Thymus (tissue), 11 donors: ENCODE measurements around the gene CD300H. TPM values are rescaled to one million over a fixed set of nuclear protein-coding genes. Genes with fewer than 3 reads are reported as not detected.
A peak's percentile ranks its signal among the peaks of the same experiment; 100 is the strongest.

Experiments
- DNase-seq, 9 donors: peaks; one replicate each; pipeline ENCODE4 v3.0.0-alpha.2; 2013; ENCODE audit warnings: low spot score in 9 of 9, low read depth in 6 of 9, missing footprints in 1 of 9
- H3K27ac ChIP-seq, 2 donors: one replicate each; pipeline ENCODE4 v1.5.1; 2013; ENCODE audit warnings: control low read depth in 1 of 2, low read depth in 1 of 2, low read length in 1 of 2, mild to moderate bottlenecking in 1 of 2, moderate library complexity in 1 of 2
- H3K27me3 ChIP-seq, 2 donors: one replicate each; pipeline ENCODE4 v1.5.1; 2013; ENCODE audit warnings: low read length in 1 of 2; ENCODE audit not compliant: control insufficient read depth in 2 of 2, insufficient read depth in 1 of 2
- H3K36me3 ChIP-seq, 2 donors: one replicate each; pipeline ENCODE4 v1.5.1; 2013; ENCODE audit warnings: low read length in 1 of 2, mild to moderate bottlenecking in 1 of 2, moderate library complexity in 1 of 2; ENCODE audit not compliant: control insufficient read depth in 2 of 2, insufficient read depth in 2 of 2
- H3K4me1 ChIP-seq, 2 donors: one replicate each; pipeline ENCODE4 v1.5.1; 2013; ENCODE audit warnings: low read length in 2 of 2; ENCODE audit not compliant: control insufficient read depth in 2 of 2, insufficient read depth in 2 of 2
- H3K4me3 ChIP-seq, 2 donors: one replicate each; pipeline ENCODE4 v1.5.1; 2013; ENCODE audit warnings: low read length in 2 of 2, control low read depth in 1 of 2, mild to moderate bottlenecking in 1 of 2
- H3K9me3 ChIP-seq, 2 donors: one replicate each; pipeline ENCODE4 v1.5.1; 2013; ENCODE audit warnings: low read length in 1 of 2, mild to moderate bottlenecking in 1 of 2; ENCODE audit not compliant: control insufficient read depth in 2 of 2, insufficient read depth in 1 of 2
- WGBS: extraction: QIAGEN DNeasy Blood & Tissue Kit; methylation state at CpG from one replicate; pipeline ENCODE4 v1.1.7; 2013; 5-methylcytosine and 5-hydroxymethylcytosine counted together
- polyA plus RNA-seq: library from polyadenylated mRNA; stranded (reverse); fragments of 200-250 nt; gene quantifications from one replicate; pipeline ENCODE4 v1.2.3, GENCODE V29; 2013
- total RNA-seq: library from RNA; stranded (reverse); fragments of 120-200 nt; gene quantifications from one replicate; pipeline ENCODE4 v1.2.4, GENCODE V29; 2013
- donor health status: healthy.

The CD300H gene
- total and polyA plus RNA-seq, 2 donors = 0.38 to 2.8 TPM

DNA sequence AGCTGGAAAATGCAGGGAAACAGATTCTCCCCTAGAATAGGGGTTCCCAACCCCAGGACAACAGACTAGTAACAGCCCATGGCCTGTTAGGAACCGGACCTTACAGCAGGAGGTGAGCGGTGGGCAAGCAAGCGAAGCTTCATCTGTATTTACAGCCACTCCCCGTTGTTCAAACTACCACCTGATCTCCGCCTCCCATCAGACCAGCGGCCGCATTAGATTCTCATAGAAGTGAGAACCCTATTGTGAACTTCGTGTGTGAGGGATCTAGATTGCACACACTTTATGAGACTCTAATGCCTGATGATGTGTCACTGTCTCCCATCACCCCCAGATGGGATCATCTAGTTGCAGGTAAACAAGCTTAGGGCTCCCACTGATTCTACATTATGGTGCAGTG is 39.6 kb downstream of the CD300H start:
- Histone ChIP-seq H3K36me3 (no peaks in the 10 kb centered on the region), H3K4me1 (no peaks in the 10 kb centered on the region), H3K27ac (no peak overlapping the region), H3K9me3 (peaks cover 1 to 8% of the 10 kb centered on the region in 2 donors), H3K4me3 (no peak overlapping the region), H3K27me3 (no peaks in the 10 kb centered on the region)
- DNase-seq = no peak
- 96% methylated on average over 8 of the region's 8 CpGs for WGBS

DNA sequence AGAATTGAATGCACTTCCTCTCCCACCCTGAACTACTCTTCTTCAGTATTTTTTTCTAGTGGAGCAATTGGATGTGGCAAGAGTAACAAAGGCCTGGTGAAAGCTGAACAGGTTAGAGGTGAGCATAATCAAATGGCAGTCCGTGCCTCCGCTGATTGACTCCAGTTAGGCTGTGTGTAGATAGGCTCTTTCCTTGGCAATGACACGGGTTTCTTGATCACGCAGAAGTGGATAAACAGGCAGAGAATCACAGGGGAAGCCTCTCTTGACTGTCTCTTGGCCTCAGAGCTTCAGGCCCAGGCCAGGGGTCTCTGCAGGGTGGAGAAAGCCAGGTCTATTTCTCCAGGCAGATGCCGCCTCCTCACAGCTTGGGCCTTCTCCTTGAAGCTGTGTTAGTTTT is 40.2 kb downstream of the CD300H start:
- H3K4me3 ChIP-seq = no peak overlapping the region
- H3K27ac ChIP-seq = no peak overlapping the region
- peaks cover 0 to 2% of the 10 kb centered on the region in 2 donors for H3K4me1 ChIP-seq
- no peaks in the 10 kb centered on the region for H3K36me3 ChIP-seq
- peaks cover 1 to 10% of the 10 kb centered on the region in 2 donors for H3K9me3 ChIP-seq
- H3K27me3 ChIP-seq = no peaks in the 10 kb centered on the region
- WGBS = 97% methylated on average over 5 of the region's 5 CpGs
- DNase-seq = no peak

DNA sequence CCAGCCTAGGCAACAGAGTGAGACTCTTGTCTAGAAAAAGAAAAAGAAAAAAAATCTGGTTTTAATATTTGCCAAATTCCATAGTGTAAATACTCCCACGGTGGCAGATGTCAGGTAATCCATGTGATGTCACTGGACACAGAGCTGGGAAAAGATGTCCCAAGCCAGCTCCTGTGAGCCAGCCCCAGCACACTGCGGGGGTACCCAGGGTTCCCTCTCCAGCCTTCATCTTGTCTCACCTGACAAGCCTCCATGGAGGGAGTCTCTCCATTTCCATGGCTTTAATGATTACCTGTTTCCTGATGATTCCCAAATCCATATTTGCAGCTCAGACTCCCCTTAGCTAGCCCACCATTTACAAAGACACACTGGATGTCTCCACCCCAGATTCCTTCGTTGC is 40.6 kb downstream of the CD300H start:
- H3K9me3 ChIP-seq = peaks cover 1 to 10% of the 10 kb centered on the region in 2 donors
- H3K4me3 ChIP-seq = no peak overlapping the region
- no peak for DNase-seq

DNA sequence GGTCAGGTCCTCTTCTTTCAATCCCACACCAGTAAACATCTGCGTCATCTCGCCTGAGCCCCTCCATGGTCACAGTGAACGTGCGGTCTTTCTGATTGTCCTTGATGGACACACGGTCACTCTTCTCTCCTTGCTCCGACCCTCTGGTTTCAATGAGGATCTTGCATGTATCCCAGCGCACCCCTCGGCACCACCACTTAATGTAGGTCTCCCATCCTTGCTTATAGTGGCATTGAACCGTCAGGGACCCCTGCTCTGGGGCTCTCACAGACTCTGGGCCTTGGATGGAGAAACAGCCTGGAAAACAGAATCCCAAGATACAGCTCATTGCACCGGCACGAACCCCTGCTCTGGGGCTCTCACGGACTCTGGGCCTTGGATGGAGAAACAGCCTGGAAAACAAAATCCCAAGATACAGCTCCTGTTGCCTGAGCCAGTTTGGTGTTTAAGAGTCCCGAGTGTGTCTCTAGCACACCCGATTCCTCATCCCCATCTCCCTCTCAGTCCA is 41.5 kb downstream of the CD300H start:
- DNase-seq = no peak

More for the DNA sequence above, 40.6 kb downstream of the CD300H start:
- 87% methylated on average over 3 of the region's 3 CpGs for WGBS
- Histone ChIP-seq H3K27me3 (peaks cover 0 to 2% of the 10 kb centered on the region in 2 donors), H3K36me3 (no peaks in the 10 kb centered on the region), H3K27ac (no peak overlapping the region), H3K4me1 (peaks cover 0 to 6% of the 10 kb centered on the region in 2 donors)

DNA sequence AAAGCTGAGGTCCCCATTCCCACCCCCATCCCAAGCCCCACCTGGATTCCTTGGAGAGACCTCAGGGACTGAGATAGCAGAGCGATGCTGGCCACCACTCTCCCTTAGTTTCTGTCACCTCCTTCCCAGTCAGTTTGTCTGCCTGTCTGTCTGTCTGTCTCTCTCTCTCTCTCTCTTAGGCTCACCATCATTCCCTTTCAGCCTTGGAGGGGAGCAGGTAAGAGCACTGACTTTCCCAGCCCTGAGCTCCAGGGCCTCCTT is 41.9 kb downstream of the CD300H start:
- Histone ChIP-seq H3K9me3 (peaks cover 1 to 10% of the 10 kb centered on the region in 2 donors), H3K4me3 (no peak overlapping the region), H3K27me3 (peaks cover 0 to 2% of the 10 kb centered on the region in 2 donors), H3K4me1 (peaks cover 0 to 9% of the 10 kb centered on the region in 2 donors), H3K36me3 (no peaks in the 10 kb centered on the region), H3K27ac (no peak overlapping the region)
- WGBS = 97% methylated on average over 1 of the region's 1 CpG
- DNase-seq = no peak

More for the DNA sequence above, 41.5 kb downstream of the CD300H start:
- WGBS = 97% methylated on average over 14 of the region's 14 CpGs
- Histone ChIP-seq H3K4me3 (no peak overlapping the region), H3K27me3 (peaks cover 0 to 2% of the 10 kb centered on the region in 2 donors), H3K36me3 (no peaks in the 10 kb centered on the region), H3K9me3 (peaks cover 1 to 10% of the 10 kb centered on the region in 2 donors), H3K27ac (no peak overlapping the region), H3K4me1 (peaks cover 0 to 9% of the 10 kb centered on the region in 2 donors)

DNA sequence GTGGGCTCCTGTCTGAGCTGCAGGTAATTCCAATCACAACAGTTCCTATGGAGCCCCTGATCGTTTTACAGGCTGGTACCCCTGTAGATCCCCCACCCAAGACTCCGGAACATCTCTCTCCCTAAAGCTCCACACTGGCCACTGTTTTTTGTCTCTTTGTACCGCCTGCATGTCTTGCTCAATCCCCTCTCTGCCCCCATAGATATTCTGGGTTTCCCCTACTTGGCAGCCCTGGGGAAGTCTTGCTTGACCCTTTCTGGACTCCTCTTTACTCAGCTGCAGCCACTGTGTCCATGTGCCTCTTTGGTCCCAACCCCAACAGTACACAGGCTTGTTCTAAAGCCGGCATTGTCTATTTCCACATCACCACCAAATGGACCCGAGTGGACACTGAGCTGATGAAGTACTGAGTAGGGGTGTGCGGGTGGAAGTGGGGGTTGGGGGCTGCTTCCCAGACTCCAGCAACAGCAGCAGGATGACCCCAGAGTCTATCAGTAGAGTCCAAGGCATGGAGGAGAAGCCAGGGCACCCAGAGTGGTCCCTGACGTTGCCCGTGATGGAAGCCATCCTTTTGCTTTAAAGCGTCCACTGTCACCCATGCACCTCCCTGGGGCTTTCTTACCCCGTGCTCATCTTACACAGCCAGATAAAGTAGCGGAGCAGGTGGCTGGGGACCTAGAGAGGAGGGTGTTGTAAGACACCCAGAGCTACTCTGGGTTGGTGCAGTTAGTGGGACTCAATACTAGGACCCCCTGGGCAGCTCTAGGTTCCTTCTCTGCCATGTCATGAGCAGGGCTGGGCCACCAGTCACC is 42.5 kb downstream of the CD300H start:
- Histone ChIP-seq H3K4me3 (no peak overlapping the region), H3K27me3 (peaks cover 0 to 2% of the 10 kb centered on the region in 2 donors), H3K9me3 (peaks cover 1 to 10% of the 10 kb centered on the region in 2 donors), H3K36me3 (no peaks in the 10 kb centered on the region), H3K27ac (no peak overlapping the region), H3K4me1 (peaks cover 0 to 9% of the 10 kb centered on the region in 2 donors)
- no peak for DNase-seq
- WGBS = 94% methylated on average over 11 of the region's 11 CpGs

DNA sequence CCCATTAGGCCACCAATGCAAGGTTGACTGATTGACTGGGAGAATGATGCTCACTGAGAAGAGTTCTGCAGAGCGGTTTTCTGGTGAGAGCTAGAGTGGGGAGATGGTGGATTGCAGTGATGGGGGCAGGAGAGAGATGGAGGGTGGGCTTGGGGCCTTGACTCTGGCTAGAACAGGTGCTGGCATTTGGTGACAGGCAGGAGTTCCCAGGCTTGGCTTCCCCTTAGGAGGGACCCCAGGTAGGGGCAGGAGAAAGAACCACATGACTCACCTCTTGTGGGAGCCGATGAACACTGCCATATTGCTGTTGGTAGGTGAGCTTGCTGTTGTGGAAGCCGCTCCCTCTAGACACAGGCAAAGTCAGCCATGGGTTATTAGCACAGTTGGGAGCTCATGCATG is 44.0 kb downstream of the CD300H start:
- Histone ChIP-seq H3K9me3 (peaks cover 1 to 10% of the 10 kb centered on the region in 2 donors), H3K36me3 (no peaks in the 10 kb centered on the region), H3K4me1 (peaks cover 0 to 9% of the 10 kb centered on the region in 2 donors), H3K27ac (no peak overlapping the region), H3K4me3 (no peak overlapping the region), H3K27me3 (peaks cover 0 to 2% of the 10 kb centered on the region in 2 donors)
- no peak for DNase-seq
- 98% methylated on average over 3 of the region's 3 CpGs for WGBS

DNA sequence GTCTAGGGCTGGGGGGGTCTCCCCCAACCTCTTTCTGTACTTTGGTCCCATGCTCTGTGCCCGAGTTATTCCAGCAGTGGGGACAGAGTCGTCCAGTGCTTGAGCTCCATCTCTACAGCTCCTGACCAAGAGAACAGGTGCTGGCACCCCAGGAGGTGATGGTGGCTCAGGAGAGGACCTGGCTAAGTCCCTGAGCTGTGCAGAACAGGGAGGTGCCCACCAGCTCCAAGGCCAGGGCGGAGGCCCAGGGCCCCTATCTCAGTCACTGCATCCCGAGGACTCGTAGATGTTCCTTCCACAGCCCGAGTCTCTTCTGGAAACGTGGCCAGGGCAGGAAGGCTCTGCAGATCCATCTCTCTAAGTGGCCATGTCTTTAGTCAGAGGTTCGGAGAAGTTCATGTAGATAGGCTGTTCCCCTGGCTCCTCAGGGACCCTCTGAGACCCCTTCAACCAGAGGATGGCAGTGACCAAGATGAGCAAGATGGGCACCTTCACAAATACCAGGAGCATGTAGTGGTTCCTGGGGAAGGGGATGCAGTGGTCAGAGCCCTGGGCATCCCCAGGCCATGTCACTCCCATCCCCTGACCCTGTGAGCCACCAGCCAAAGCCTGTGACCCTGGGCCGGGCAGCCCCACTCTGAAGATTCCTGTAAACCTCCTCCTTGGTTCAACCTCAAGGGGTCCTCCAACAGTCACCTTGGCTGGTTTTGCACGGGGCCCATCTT is 44.8 kb downstream of the CD300H start:
- H3K27me3 ChIP-seq = peaks cover 0 to 2% of the 10 kb centered on the region in 2 donors
- WGBS = 94% methylated on average over 10 of the region's 10 CpGs
- H3K4me3 ChIP-seq = no peak overlapping the region
- no peaks in the 10 kb centered on the region for H3K36me3 ChIP-seq
- H3K4me1 ChIP-seq = peaks cover 0 to 9% of the 10 kb centered on the region in 2 donors
- no peak overlapping the region for H3K27ac ChIP-seq
- DNase-seq = no peak
- H3K9me3 ChIP-seq = peaks cover 1 to 10% of the 10 kb centered on the region in 2 donors

DNA sequence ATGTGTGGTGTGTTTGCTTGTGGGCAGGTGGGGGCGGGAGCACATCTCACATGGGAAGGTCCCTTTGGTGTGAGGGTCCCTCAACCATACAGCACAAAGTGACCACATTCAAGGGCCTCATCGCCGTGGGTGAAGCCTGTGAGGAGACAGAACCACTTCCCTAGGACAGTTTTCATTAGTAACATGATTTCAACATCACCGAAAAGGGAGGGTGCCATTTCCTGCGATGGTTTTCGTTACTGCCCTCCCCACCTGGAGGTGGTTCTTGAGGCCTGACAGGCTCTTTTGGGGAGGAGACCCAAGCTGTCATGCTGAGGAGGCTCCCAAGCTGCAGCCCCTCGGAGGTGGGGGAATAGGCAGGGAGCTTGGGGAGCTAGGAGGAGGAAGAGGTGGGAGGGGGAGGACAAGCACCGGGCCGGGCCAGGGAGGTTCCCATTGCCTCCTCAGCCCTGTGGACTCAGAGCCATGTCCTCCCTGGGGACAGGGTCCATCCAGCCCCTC is 45.6 kb downstream of the CD300H start:
- H3K27ac ChIP-seq = peak overlapping the region in 1 of 2 donors; percentile 37
- H3K27me3 ChIP-seq = peaks cover 0 to 2% of the 10 kb centered on the region in 2 donors
- no peak for DNase-seq
- 10% methylated on average over 9 of the region's 9 CpGs for WGBS
- no peak overlapping the region for H3K4me3 ChIP-seq
- peaks cover 1 to 10% of the 10 kb centered on the region in 2 donors for H3K9me3 ChIP-seq
- H3K36me3 ChIP-seq = no peaks in the 10 kb centered on the region
- peaks cover 0 to 9% of the 10 kb centered on the region in 2 donors for H3K4me1 ChIP-seq
